Endothelial cell of umbilical vein (primary cell): ENCODE measurements around the gene HBQ1. TPM values are rescaled to one million over a fixed set of nuclear protein-coding genes. Genes with fewer than 3 reads are reported as not detected.
"Not testable (repeated sequence)": the region's sequence is repeated elsewhere in the genome, so short reads cannot be mapped to it uniquely, and the experiment has no call there.

Experiments used
- BruUV-seq: library from RNA; stranded (reverse); fragments of 400-500 nt; replicated peaks from 2 replicates; lab custom pipeline; 2021; lab: Mats Ljungman, UMichigan
- CTCF ChIA-PET: fragments of 300-600, 350-600 bp; sonication (Branson Sonifier 250); formaldehyde crosslinking; loops from one replicate; lab custom pipeline; 2021; ENCODE audit warnings: antibody characterized with exemption, inconsistent platforms; lab: Charles Lee
- POLR2A ChIA-PET: fragments of 300-600, 350-600 bp; sonication (Branson Sonifier 250); formaldehyde crosslinking; loops from one replicate; lab custom pipeline; 2021; ENCODE audit warnings: antibody characterized with exemption, inconsistent platforms; lab: Charles Lee
- DNase-seq: peaks from one replicate; pipeline ENCODE4 v3.0.0-alpha.2; 2011; ENCODE audit warnings: low read depth, low spot score
- FAIRE-seq: peaks from 2 replicates; lab custom pipeline; 2011; peaks lifted over from hg19 to GRCh38; lab: Jason Lieb, UNC
- H2AFZ ChIP-seq: 2 replicates; pipeline ENCODE4 v1.6.0; 2012; ENCODE audit warnings: low read depth, low read length, control low read depth, inconsistent platforms
- H3K27ac ChIP-seq: 2 replicates; pipeline ENCODE4 v1.5.1; 2011; ENCODE audit warnings: low read depth, mild to moderate bottlenecking, control low read depth, low read length, moderate library complexity; ENCODE audit not compliant: insufficient read depth
- H3K27me3 ChIP-seq, 2 experiments: 2 replicates each; pipeline versions ENCODE4 v1.6.0 to v1.6.1; 2011; ENCODE audit warnings: low read length in 2 of 2, mixed read lengths in 1 of 2; ENCODE audit not compliant: control insufficient read depth in 2 of 2, insufficient read depth in 2 of 2
- H3K36me3 ChIP-seq, 2 experiments: 2 replicates in 1 of 2; 3 replicates in 1 of 2; pipeline ENCODE4 v1.5.1; 2011; ENCODE audit warnings: low read length in 2 of 2, mild to moderate bottlenecking in 1 of 2, moderate library complexity in 1 of 2; ENCODE audit not compliant: control insufficient read depth in 2 of 2, insufficient read depth in 2 of 2; ENCODE audit errors: extremely low read depth in 1 of 2
- H3K4me1 ChIP-seq: 3 replicates; pipeline ENCODE4 v1.5.1; 2011; ENCODE audit warnings: mild to moderate bottlenecking, low read length; ENCODE audit not compliant: control insufficient read depth, insufficient read depth; ENCODE audit errors: extremely low read depth
- H3K4me2 ChIP-seq: 2 replicates; pipeline ENCODE4 v1.6.1; 2011; ENCODE audit warnings: low read length, control low read depth, mixed read lengths; ENCODE audit not compliant: insufficient read depth
- H3K4me3 ChIP-seq, 3 experiments: fragments of 200-600 bp in 1 of 3; sonication (generic), shearing (Covaris generic) in 1 of 3; replicated peaks in 1 of 3; 2 replicates each; pipeline ENCODE4 v1.5.1; 2011 to 2016; ENCODE audit warnings: control low read depth in 3 of 3, low read length in 3 of 3, mild to moderate bottlenecking in 2 of 3, inconsistent platforms in 1 of 3, low read depth in 1 of 3, moderate library complexity in 1 of 3; ENCODE audit not compliant: insufficient read depth in 1 of 3
- H3K79me2 ChIP-seq: 2 replicates; pipeline ENCODE4 v1.6.0; 2012; ENCODE audit warnings: low read length, inconsistent platforms; ENCODE audit not compliant: control insufficient read depth, insufficient read depth
- H3K9ac ChIP-seq: replicated peaks from 2 replicates; pipeline ENCODE3; 2011; ENCODE audit warnings: low read length, control low read depth; ENCODE audit not compliant: insufficient read depth; ENCODE audit errors: extremely low read depth
- H3K9me1 ChIP-seq: replicated peaks from 3 replicates; pipeline ENCODE4 v1.6.0; 2011; ENCODE audit warnings: mild to moderate bottlenecking, low read length; ENCODE audit not compliant: control insufficient read depth, insufficient read depth; ENCODE audit errors: extremely low read depth
- H3K9me3 ChIP-seq: replicated peaks from 2 replicates; pipeline ENCODE4 v1.5.1; 2012; ENCODE audit warnings: low read length, inconsistent platforms; ENCODE audit not compliant: control insufficient read depth, insufficient read depth
- H4K20me1 ChIP-seq: replicated peaks from 2 replicates; pipeline ENCODE3; 2011; ENCODE audit warnings: mild to moderate bottlenecking, low read length; ENCODE audit not compliant: control insufficient read depth, insufficient read depth; ENCODE audit errors: extremely low read depth
- EZH2 ChIP-seq: IDR thresholded peaks from 2 replicates; pipeline ENCODE4 v1.6.1; 2012; ENCODE audit warnings: borderline replicate concordance, low read depth, mild to moderate bottlenecking, moderate library complexity, low read length, inconsistent platforms; ENCODE audit not compliant: severe bottlenecking
- FOS ChIP-seq: IDR thresholded peaks from 2 replicates; pipeline ENCODE4 v1.6.1; 2011; ENCODE audit warnings: mild to moderate bottlenecking, low read length, moderate library complexity, borderline replicate concordance; ENCODE audit not compliant: insufficient read depth
- GATA2 ChIP-seq: IDR thresholded peaks from 2 replicates; pipeline ENCODE4 v1.7.0; 2011; ENCODE audit warnings: low read depth, mild to moderate bottlenecking, moderate library complexity, mixed read lengths, low read length; ENCODE audit not compliant: insufficient read length, insufficient read depth
- JUN ChIP-seq: IDR thresholded peaks from 2 replicates; pipeline ENCODE4 v1.6.1; 2011; ENCODE audit warnings: borderline replicate concordance, low read depth; ENCODE audit not compliant: insufficient read length, insufficient read depth
- MYC ChIP-seq: IDR thresholded peaks from one replicate; pipeline ENCODE4 v1.6.1; 2011; ENCODE audit warnings: mild to moderate bottlenecking, low read depth, low read length
- POLR2A ChIP-seq: IDR thresholded peaks from 2 replicates; pipeline ENCODE4 v1.6.1; 2012; ENCODE audit warnings: low read depth, mild to moderate bottlenecking, control low read depth, low read length
- POLR2AphosphoS5 ChIP-seq: IDR thresholded peaks from 2 replicates; pipeline ENCODE4 v1.6.1; 2012; ENCODE audit warnings: low read depth, mild to moderate bottlenecking, control low read depth, low read length, moderate library complexity; ENCODE audit not compliant: insufficient read depth
- dilution Hi-C: fragments of 300-500 bp; cut with MboI; formaldehyde crosslinking; loops from one replicate; pipeline ENCODE4 v1.15.0; 2019; ENCODE audit warnings: low sequenced_read_pairs; ENCODE audit not compliant: extremely low pct_ligation_motif_present
- intact Hi-C: fragments of 100-400 bp; cut with micrococcal nuclease; formaldehyde crosslinking; loops from one replicate; pipeline ENCODE4 v1.10.0; 2022
- polyA plus RNA-seq, 4 experiments: library from polyadenylated mRNA; depleted of rRNA in 3 of 4; stranded (reverse) in 3 of 4; unstranded in 1 of 4; fragments of >200 nt; gene quantifications; 2 replicates each; pipeline versions ENCODE4 v1.2.1 to v1.2.3, GENCODE V29; 2011 to 2012; ENCODE audit warnings: missing spikeins in 1 of 4
- total RNA-seq: library from RNA; stranded (reverse); gene quantifications from 2 replicates; pipeline ENCODE4 v1.2.3, GENCODE V29; 2021
- TF ChIP-seq, protein P1 (sequence below): IDR thresholded peaks from 2 replicates; pipeline ENCODE4 v1.6.1; 2011; ENCODE audit not compliant: insufficient read depth, insufficient read length
- TF ChIP-seq, protein P2 (sequence below), 2 donors: IDR thresholded peaks; 1 replicate in 1 of 2; 2 replicates in 1 of 2; pipeline ENCODE4 v1.5.1; 2011; ENCODE audit warnings: low read length in 2 of 2, mild to moderate bottlenecking in 2 of 2, moderate library complexity in 2 of 2, control low read depth in 1 of 2, inconsistent platforms in 1 of 2, low read depth in 1 of 2; ENCODE audit not compliant: insufficient read depth in 1 of 2; ENCODE audit errors: extremely low read depth in 1 of 2

Gene HBQ1
- total and polyA plus RNA-seq, 2 donors (not counting 3 experiments of a cell fraction or from before 2014, with no cell fraction given): 0.75 TPM; not detected in 1

DNA sequence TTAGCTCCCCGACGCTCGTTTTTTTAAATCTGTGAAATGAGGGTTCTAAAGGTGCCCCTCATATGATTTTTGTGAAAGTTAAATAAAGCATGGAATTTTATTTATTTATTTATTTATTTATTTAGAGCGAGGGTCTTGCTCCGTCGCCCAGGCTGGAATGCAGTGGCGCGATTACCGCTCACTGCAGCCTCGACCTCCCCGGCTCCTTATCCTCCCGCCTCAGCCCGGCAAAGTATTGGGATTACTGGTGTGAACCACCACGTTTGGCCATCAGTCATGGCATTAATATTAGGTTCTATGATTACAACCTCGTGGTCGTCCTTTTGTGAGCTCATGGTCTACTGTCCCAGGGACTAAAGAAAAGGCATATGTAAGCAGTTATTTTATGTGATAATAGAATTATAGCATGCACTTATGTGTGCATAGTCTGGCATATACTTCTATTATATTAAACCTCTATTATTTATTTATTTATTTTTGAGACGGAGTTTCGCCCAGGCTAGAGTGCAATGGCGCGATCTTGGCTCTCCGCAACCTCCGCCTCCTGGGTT is 49.5 kb downstream of the HBQ1 start:
- dilution Hi-C loops: no loop called here
- Histone ChIP-seq H3K36me3 (peaks cover 10 to 18% of the 10 kb centered on the region in 2 experiments), H3K4me3 (peak overlapping the region in 2 of 3 experiments; percentile 75 to 76), H3K9me1 (no peaks in the 10 kb centered on the region), H2AFZ (peak overlapping the region; percentile 32), H3K9ac (no peak overlapping the region), H4K20me1 (no peaks in the 10 kb centered on the region), H3K9me3 (no peaks in the 10 kb centered on the region), H3K79me2 (peaks cover 38% of the 10 kb centered on the region), H3K4me2 (peak overlapping the region; percentile 61), H3K4me1 (peaks cover 12% of the 10 kb centered on the region), H3K27me3 (no peaks in the 10 kb centered on the region), H3K27ac (no peak overlapping the region)
- ChIA-PET POLR2A (interaction anchor here (0.6 kb wide), 2 partner anchors 55 to 1183 kb away, joined by 3 to 4 read pairs; no protein-coding TSS in a partner anchor), CTCF (interaction anchor here (0.6 to 4.2 kb wide), 3 partner anchors 10 to 132 kb away, joined by 3 to 26 read pairs (median 3); partner anchors contain the start of gene AXIN1)
- intact Hi-C loops: loop anchor here (1.0 kb wide), 1 partner anchor 122 kb away; the partner anchor contains the start of gene AXIN1
- no TSS peak for BruUV-seq
- no peak for FAIRE-seq
- TF ChIP-seq, protein P1, sequence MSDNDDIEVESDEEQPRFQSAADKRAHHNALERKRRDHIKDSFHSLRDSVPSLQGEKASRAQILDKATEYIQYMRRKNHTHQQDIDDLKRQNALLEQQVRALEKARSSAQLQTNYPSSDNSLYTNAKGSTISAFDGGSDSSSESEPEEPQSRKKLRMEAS: no peak
- TF ChIP-seq JUN (no peak), GATA2 (no peak), FOS (no peak), POLR2AphosphoS5 (no peak), MYC (no peak), EZH2 (no peak), POLR2A (no peak)
- TF ChIP-seq, protein P2, sequence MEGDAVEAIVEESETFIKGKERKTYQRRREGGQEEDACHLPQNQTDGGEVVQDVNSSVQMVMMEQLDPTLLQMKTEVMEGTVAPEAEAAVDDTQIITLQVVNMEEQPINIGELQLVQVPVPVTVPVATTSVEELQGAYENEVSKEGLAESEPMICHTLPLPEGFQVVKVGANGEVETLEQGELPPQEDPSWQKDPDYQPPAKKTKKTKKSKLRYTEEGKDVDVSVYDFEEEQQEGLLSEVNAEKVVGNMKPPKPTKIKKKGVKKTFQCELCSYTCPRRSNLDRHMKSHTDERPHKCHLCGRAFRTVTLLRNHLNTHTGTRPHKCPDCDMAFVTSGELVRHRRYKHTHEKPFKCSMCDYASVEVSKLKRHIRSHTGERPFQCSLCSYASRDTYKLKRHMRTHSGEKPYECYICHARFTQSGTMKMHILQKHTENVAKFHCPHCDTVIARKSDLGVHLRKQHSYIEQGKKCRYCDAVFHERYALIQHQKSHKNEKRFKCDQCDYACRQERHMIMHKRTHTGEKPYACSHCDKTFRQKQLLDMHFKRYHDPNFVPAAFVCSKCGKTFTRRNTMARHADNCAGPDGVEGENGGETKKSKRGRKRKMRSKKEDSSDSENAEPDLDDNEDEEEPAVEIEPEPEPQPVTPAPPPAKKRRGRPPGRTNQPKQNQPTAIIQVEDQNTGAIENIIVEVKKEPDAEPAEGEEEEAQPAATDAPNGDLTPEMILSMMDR (IDR thresholded peaks at IDR 0.05; ENCODE audit: extremely low read depth in 1 of 2, insufficient read depth in 1 of 2, low read depth in 1 of 2, low read length in 2 of 2): no peak
- DNase-seq: no peak

DNA sequence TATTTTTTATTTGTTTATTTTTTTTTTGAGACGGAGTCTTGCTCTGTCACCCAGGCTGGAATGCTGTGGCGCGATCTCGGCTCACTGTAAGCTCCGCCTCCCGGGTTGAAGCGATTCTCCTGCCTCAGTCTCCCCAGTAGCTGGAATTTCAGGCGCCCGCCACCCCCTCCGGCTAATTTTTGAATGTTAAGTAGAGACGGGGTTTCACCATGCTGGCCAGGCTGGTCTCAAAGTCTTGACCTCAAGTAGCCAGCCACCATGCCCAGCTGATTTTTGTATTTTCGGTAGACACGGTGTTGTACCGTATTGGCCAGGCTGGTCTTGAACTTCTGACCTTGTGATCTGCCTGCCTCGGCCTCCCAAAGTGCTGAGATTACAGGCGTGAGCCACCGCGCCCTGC is 50.1 kb downstream of the HBQ1 start:
- H3K9me1 ChIP-seq, FAIRE-seq, H3K4me2 ChIP-seq, DNase-seq, H3K27ac ChIP-seq, POLR2A ChIA-PET, H3K9ac ChIP-seq, H3K4me3 ChIP-seq, intact Hi-C loops, H3K9me3 ChIP-seq, BruUV-seq, H4K20me1 ChIP-seq, H3K27me3 ChIP-seq, dilution Hi-C loops, H2AFZ ChIP-seq: not testable (repeated sequence)
- Histone ChIP-seq H3K4me1 (peaks cover 12% of the 10 kb centered on the region), H3K36me3 (peaks cover 8 to 15% of the 10 kb centered on the region in 2 experiments), H3K79me2 (peaks cover 35% of the 10 kb centered on the region)
- CTCF ChIA-PET: interaction anchor here (4.2 kb wide), 1 partner anchor 132 kb away, joined by 26 read pairs; no protein-coding TSS in a partner anchor
